K562 (cell line): ENCODE data around the gene DYNC1H1. TPM values are rescaled to one million over a fixed set of nuclear protein-coding genes. Genes with fewer than 3 reads are reported as not detected.

Experiments
- BRF1 ChIP-seq: IDR thresholded peaks from 3 replicates; pipeline ENCODE4 v1.6.1; 2011; ENCODE audit warnings: borderline replicate concordance, mild to moderate bottlenecking; ENCODE audit not compliant: insufficient read length; ENCODE audit errors: extremely low read depth
- CBFA2T2 ChIP-seq: fragments of 450-650 bp; conservative IDR thresholded peaks from 2 replicates; pipeline ENCODE4 v1.6.1; 2017; ENCODE audit warnings: mild to moderate bottlenecking
- FOXM1 ChIP-seq, 2 experiments: fragments of 450-650 bp in 1 of 2; sonication (generic) in 1 of 2; formaldehyde crosslinking in 1 of 2; IDR thresholded peaks; 2 replicates each; pipeline versions ENCODE4 v1.6.1 to v1.9.0; 2017 to 2022; ENCODE audit warnings: low read depth in 2 of 2, mild to moderate bottlenecking in 2 of 2, missing genetic modification reagents in 1 of 2, moderate library complexity in 1 of 2
- HNRNPK ChIP-seq: fragments of 200-400 bp; formaldehyde crosslinking; IDR thresholded peaks from one replicate; pipeline ENCODE4 v1.6.1; 2018; ENCODE audit warnings: mild to moderate bottlenecking, low read depth, low read length; ENCODE audit not compliant: poor library complexity, severe bottlenecking
- MAFK ChIP-seq: IDR thresholded peaks from 2 replicates; pipeline ENCODE4 v1.6.1; 2011; ENCODE audit warnings: low read length, improper control_type of control experiment
- MEIS2 ChIP-seq: fragments of 450-650 bp; IDR thresholded peaks from 2 replicates; pipeline ENCODE4 v1.6.1; 2014; ENCODE audit warnings: mild to moderate bottlenecking; ENCODE audit not compliant: partially characterized antibody
- MXI1 ChIP-seq: IDR thresholded peaks from 2 replicates; pipeline ENCODE4 v1.6.1; 2011; ENCODE audit warnings: low read depth, mild to moderate bottlenecking, improper control_type of control experiment, low read length
- PHB2 ChIP-seq: fragments of 450-650 bp; IDR thresholded peaks from 2 replicates; pipeline ENCODE4 v1.6.1; 2017; ENCODE audit warnings: low read depth
- SMAD3 ChIP-seq: fragments of 450-650 bp; formaldehyde crosslinking; conservative IDR thresholded peaks from 2 replicates; pipeline ENCODE4 v1.4.0; 2020; ENCODE audit warnings: mild to moderate bottlenecking
- ZNF274 ChIP-seq: IDR thresholded peaks from 2 replicates; pipeline ENCODE4 v1.6.1; 2011; ENCODE audit warnings: low read depth, mild to moderate bottlenecking, low read length, moderate library complexity, borderline replicate concordance
- ZNF644 ChIP-seq: fragments of 200-800 bp; sonication (Bioruptor generic); IDR thresholded peaks from 2 replicates; pipeline ENCODE4 v1.6.1; 2016; ENCODE audit warnings: low read depth, missing genetic modification characterization, missing compliant biosample characterization
- polyA plus RNA-seq, 8 experiments: library from polyadenylated mRNA; depleted of rRNA in 4 of 8; stranded (reverse) in 5 of 8; unstranded in 3 of 8; fragments of >200 nt; fragmentation: Nextera tagmentation in 2 of 8; fragmentation: Illumina TruSeq in 1 of 8; extraction: Ambion mirVana in 2 of 8; extraction: Trizol in 1 of 8; gene quantifications; 2 replicates each; pipeline versions ENCODE4 v1.2.1 to v1.2.3, GENCODE V29; 2011 to 2014; ENCODE audit warnings: inconsistent platforms in 1 of 8, missing spikeins in 1 of 8
- total RNA-seq, 7 experiments: library from RNA; depleted of rRNA in 6 of 7; stranded (reverse); fragments of >200 nt in 6 of 7; fragmentation: Illumina TruSeq in 2 of 7; extraction: Trizol in 2 of 7; gene quantifications; 2 replicates each; pipeline versions ENCODE4 v1.2.1 to v1.2.3, GENCODE V29; 2011 to 2021; ENCODE audit warnings: low replicate concordance in 1 of 7
- TF ChIP-seq, protein P1 (sequence below): sonication (generic); formaldehyde crosslinking; IDR thresholded peaks from 2 replicates; pipeline ENCODE4 v1.9.0; 2022; ENCODE audit warnings: mild to moderate bottlenecking, missing genetic modification reagents
- TF ChIP-seq, protein P2 (sequence below): fragments of 450-650 bp; IDR thresholded peaks from 2 replicates; pipeline ENCODE4 v1.6.1; 2016
- TF ChIP-seq, protein P3 (sequence below): conservative IDR thresholded peaks from 2 replicates; pipeline ENCODE4 v1.6.1; 2011; ENCODE audit warnings: low read depth, mild to moderate bottlenecking, low read length; ENCODE audit not compliant: control insufficient read depth
- TF ChIP-seq, protein P4 (sequence below), 2 experiments: fragments of 450-650 bp; formaldehyde crosslinking in 1 of 2; IDR thresholded peaks; 2 replicates each; pipeline versions ENCODE4 v1.4.0 to v1.6.1; 2014 to 2020; ENCODE audit warnings: mild to moderate bottlenecking in 2 of 2, borderline replicate concordance in 1 of 2, low read depth in 1 of 2

DYNC1H1 gene
- total and polyA plus RNA-seq, 9 of the 15 experiments (the other 6 are each of a cell fraction or from before 2014, with no cell fraction given) = 31.9 to 335 (median 115) TPM

DNA sequence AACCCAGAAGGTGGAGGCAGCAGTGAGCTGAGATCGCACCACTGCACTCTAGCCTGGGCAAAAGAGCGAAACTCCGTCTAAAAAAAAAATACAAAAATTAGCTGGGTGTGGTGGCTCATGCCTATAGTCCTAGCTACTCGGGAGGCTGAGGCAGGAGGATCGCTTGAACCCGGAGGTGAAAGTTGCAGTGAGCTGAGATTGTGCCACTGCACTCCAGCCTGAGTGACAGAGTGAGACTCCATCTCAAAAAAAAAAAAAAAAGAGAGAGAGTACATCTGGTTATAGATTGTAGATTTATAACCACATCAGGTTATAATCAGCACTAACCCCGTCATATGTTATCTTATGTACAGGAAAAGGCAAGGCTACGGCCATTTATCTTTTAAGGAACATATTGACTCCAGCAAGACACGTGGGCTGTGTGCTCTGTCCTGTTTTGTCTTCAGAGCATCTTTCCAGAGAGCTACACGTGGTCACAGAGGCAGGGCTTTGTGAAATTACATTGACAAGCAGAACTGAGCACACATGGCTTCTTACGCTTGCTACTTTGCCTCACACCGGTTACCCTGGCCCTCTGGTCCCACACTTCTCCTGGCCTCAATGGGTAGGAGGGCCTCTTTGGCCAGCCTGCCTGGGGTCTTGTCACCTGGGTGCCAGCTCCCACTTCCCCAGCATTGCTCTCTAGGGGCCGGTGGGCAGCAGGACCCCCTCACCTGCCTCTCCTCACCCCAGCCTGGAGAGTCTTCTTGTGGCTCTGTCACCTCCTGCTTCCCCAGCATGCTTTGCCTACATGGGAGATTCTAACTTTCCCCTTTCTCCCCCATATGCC lies 6.8 kb upstream of the DYNC1H1 start (continued):
- TF ChIP-seq MAFK = no peak
- no peak for TF ChIP-seq BRF1
- TF ChIP-seq ZNF644 = no peak
- peak; percentile 75 for TF ChIP-seq CBFA2T2
- TF ChIP-seq MEIS2 = peak; percentile 35
- TF ChIP-seq HNRNPK = no peak
- TF ChIP-seq, protein P1, sequence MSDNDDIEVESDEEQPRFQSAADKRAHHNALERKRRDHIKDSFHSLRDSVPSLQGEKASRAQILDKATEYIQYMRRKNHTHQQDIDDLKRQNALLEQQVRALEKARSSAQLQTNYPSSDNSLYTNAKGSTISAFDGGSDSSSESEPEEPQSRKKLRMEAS (CRISPR knock-in tag) = peak; percentile 77
- peak; percentile 64 for TF ChIP-seq MXI1
- TF ChIP-seq PHB2 = no peak
- TF ChIP-seq, protein P2, sequence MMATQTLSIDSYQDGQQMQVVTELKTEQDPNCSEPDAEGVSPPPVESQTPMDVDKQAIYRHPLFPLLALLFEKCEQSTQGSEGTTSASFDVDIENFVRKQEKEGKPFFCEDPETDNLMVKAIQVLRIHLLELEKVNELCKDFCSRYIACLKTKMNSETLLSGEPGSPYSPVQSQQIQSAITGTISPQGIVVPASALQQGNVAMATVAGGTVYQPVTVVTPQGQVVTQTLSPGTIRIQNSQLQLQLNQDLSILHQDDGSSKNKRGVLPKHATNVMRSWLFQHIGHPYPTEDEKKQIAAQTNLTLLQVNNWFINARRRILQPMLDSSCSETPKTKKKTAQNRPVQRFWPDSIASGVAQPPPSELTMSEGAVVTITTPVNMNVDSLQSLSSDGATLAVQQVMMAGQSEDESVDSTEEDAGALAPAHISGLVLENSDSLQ = peak; percentile 53
- TF ChIP-seq ZNF274 = no peak
- no peak for TF ChIP-seq FOXM1 (IDR thresholded peaks at IDR 0.05; ENCODE audit: low read depth)
- TF ChIP-seq FOXM1 (CRISPR knock-in tag; IDR thresholded peaks at IDR 0.05; ENCODE audit: low read depth) = no peak
- TF ChIP-seq, protein P3, sequence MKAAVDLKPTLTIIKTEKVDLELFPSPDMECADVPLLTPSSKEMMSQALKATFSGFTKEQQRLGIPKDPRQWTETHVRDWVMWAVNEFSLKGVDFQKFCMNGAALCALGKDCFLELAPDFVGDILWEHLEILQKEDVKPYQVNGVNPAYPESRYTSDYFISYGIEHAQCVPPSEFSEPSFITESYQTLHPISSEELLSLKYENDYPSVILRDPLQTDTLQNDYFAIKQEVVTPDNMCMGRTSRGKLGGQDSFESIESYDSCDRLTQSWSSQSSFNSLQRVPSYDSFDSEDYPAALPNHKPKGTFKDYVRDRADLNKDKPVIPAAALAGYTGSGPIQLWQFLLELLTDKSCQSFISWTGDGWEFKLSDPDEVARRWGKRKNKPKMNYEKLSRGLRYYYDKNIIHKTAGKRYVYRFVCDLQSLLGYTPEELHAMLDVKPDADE = no peak
- no peak for TF ChIP-seq SMAD3 (CRISPR knock-in tag)
- TF ChIP-seq, protein P4, sequence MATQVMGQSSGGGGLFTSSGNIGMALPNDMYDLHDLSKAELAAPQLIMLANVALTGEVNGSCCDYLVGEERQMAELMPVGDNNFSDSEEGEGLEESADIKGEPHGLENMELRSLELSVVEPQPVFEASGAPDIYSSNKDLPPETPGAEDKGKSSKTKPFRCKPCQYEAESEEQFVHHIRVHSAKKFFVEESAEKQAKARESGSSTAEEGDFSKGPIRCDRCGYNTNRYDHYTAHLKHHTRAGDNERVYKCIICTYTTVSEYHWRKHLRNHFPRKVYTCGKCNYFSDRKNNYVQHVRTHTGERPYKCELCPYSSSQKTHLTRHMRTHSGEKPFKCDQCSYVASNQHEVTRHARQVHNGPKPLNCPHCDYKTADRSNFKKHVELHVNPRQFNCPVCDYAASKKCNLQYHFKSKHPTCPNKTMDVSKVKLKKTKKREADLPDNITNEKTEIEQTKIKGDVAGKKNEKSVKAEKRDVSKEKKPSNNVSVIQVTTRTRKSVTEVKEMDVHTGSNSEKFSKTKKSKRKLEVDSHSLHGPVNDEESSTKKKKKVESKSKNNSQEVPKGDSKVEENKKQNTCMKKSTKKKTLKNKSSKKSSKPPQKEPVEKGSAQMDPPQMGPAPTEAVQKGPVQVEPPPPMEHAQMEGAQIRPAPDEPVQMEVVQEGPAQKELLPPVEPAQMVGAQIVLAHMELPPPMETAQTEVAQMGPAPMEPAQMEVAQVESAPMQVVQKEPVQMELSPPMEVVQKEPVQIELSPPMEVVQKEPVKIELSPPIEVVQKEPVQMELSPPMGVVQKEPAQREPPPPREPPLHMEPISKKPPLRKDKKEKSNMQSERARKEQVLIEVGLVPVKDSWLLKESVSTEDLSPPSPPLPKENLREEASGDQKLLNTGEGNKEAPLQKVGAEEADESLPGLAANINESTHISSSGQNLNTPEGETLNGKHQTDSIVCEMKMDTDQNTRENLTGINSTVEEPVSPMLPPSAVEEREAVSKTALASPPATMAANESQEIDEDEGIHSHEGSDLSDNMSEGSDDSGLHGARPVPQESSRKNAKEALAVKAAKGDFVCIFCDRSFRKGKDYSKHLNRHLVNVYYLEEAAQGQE (IDR thresholded peaks at IDR 0.05; ENCODE audit: borderline replicate concordance) = no peak
- TF ChIP-seq, protein P4 (CRISPR knock-in tag; IDR thresholded peaks at IDR 0.05; ENCODE audit: low read depth) = no peak
